ENCODE measurements around the gene GLT1D1. TPM values are rescaled to one million over a fixed set of nuclear protein-coding genes. Genes with fewer than 3 reads are reported as not detected.

Gene GLT1D1
- total RNA-seq, 1 donor from 2014 or later, result 9.5 TPM

GRCh38 chr12:128807161-128807724 lies 46.0 kb upstream of the GLT1D1 start:
- intact Hi-C loops (cut with DNase I), result no loop called here
- H3K36me3 ChIP-seq, result peaks cover 36 to 55% of the 10 kb centered on the region in 2 donors

GRCh38 chr12:128808651-128809050 lies 44.6 kb upstream of the GLT1D1 start:
- Histone ChIP-seq H3K4me3 (no peak overlapping the region), H3K27ac (peak overlapping the region in 1 of 2 donors; percentile 9), H3K9me3 (no peaks in the 10 kb centered on the region), H3K27me3 (no peaks in the 10 kb centered on the region), H3K4me1 (peaks cover 0 to 30% of the 10 kb centered on the region in 2 donors), H3K36me3 (peaks cover 33 to 51% of the 10 kb centered on the region in 2 donors)
- DNase-seq (ENCODE audit: low spot score in 2 of 2), result peak in 1 of 2 donors; percentile 44
- intact Hi-C loops (cut with DNase I), result no loop called here
- TF ChIP-seq CTCF (IDR thresholded peaks at IDR 0.05), result no peak

More at GRCh38 chr12:128807161-128807724, 46.0 kb upstream of the GLT1D1 start:
- no peak for TF ChIP-seq CTCF (IDR thresholded peaks at IDR 0.05)
- H3K27ac ChIP-seq, result peak overlapping the region in 1 of 2 donors; percentile 6
- H3K9me3 ChIP-seq, result no peaks in the 10 kb centered on the region
- peaks cover 0 to 16% of the 10 kb centered on the region in 2 donors for H3K4me1 ChIP-seq
- no peaks in the 10 kb centered on the region for H3K27me3 ChIP-seq
- DNase-seq (ENCODE audit: low spot score in 2 of 2), result peak in 1 of 2 donors; percentile 61
- H3K4me3 ChIP-seq, result no peak overlapping the region

- peak; percentile 55 to 65 for DNase-seq (ENCODE audit: low spot score in 2 of 2)
- Histone ChIP-seq H3K4me3 (peak overlapping the region; percentile 14 to 40), H3K36me3 (peaks cover 31 to 44% of the 10 kb centered on the region in 2 donors)
Measured at GRCh38 chr12:128810182-128811127, 42.8 kb upstream of the GLT1D1 start.

GRCh38 chr12:128811806-128812205 lies 41.5 kb upstream of the GLT1D1 start:
- intact Hi-C loops (cut with DNase I), result no loop called here

More at GRCh38 chr12:128810182-128811127, 42.8 kb upstream of the GLT1D1 start:
- H3K27ac ChIP-seq, result peak overlapping the region; percentile 77 to 90
- TF ChIP-seq CTCF (IDR thresholded peaks at IDR 0.05), result no peak
- peaks cover 0 to 40% of the 10 kb centered on the region in 2 donors for H3K4me1 ChIP-seq
- H3K9me3 ChIP-seq, result no peaks in the 10 kb centered on the region
- intact Hi-C loops (cut with DNase I), result no loop called here
- no peaks in the 10 kb centered on the region for H3K27me3 ChIP-seq

GRCh38 chr12:128813392-128813791 lies 39.9 kb upstream of the GLT1D1 start:
- no peak for DNase-seq (ENCODE audit: low spot score in 2 of 2)
- H3K9me3 ChIP-seq, result no peaks in the 10 kb centered on the region
- peaks cover 0 to 64% of the 10 kb centered on the region in 2 donors for H3K4me1 ChIP-seq
- H3K36me3 ChIP-seq, result peaks cover 13 to 17% of the 10 kb centered on the region in 2 donors
- no peak for TF ChIP-seq CTCF (IDR thresholded peaks at IDR 0.05)
- peak overlapping the region in 1 of 2 donors; percentile 10 for H3K4me3 ChIP-seq
- intact Hi-C loops (cut with DNase I), result no loop called here
- peak overlapping the region; percentile 90 to 92 for H3K27ac ChIP-seq
- H3K27me3 ChIP-seq, result no peaks in the 10 kb centered on the region

More at GRCh38 chr12:128811806-128812205, 41.5 kb upstream of the GLT1D1 start:
- Histone ChIP-seq H3K9me3 (no peaks in the 10 kb centered on the region), H3K36me3 (peaks cover 29 to 33% of the 10 kb centered on the region in 2 donors), H3K4me3 (no peak overlapping the region), H3K27ac (peak overlapping the region; percentile 77 to 90), H3K4me1 (peaks cover 0 to 53% of the 10 kb centered on the region in 2 donors), H3K27me3 (no peaks in the 10 kb centered on the region)
- TF ChIP-seq CTCF (IDR thresholded peaks at IDR 0.05), result no peak
- DNase-seq (ENCODE audit: low spot score in 2 of 2), result no peak
